ENCODE measurements around the gene FDX2.

The FDX2 gene

GRCh38 chr19:10299545-10300458 lies 16.0 kb downstream of the FDX2 start:
- peak in 1 of 51 donors; percentile 50 for DNase-seq

GRCh38 chr19:10295847-10296591 lies 19.8 kb downstream of the FDX2 start:
- no peak for DNase-seq

GRCh38 chr19:10295305-10295846 lies 20.4 kb downstream of the FDX2 start:
- no peak for DNase-seq

- DNase-seq = no peak
These were observed 21.5 kb downstream of the FDX2 start for GRCh38 chr19:10294368-10294697.

GRCh38 chr19:10293637-10294367 lies 22.0 kb downstream of the FDX2 start:
- DNase-seq = no peak

GRCh38 chr19:10292789-10293636 lies 22.8 kb downstream of the FDX2 start:
- DNase-seq = no peak

GRCh38 chr19:10292206-10292788 lies 23.5 kb downstream of the FDX2 start:
- DNase-seq = peak in 11 of 51 donors; percentile 10 to 58 (median 40)

GRCh38 chr19:10291554-10292205 lies 24.1 kb downstream of the FDX2 start:
- DNase-seq = no peak

GRCh38 chr19:10290876-10291553 lies 24.8 kb downstream of the FDX2 start:
- peak in 7 of 51 donors; percentile 4 to 58 (median 15) for DNase-seq

GRCh38 chr19:10290357-10290875 lies 25.4 kb downstream of the FDX2 start:
- no peak for DNase-seq

- peak in 6 of 51 donors; percentile 12 to 67 (median 30) for DNase-seq
These were observed 25.9 kb downstream of the FDX2 start, which contains the start of gene ICAM5 for GRCh38 chr19:10289836-10290356. Gene ICAM5 (plus strand): TSS chr19:10289952. CDS start chr19:10290044, 92 bp downstream.

- peak in 5 of 51 donors; percentile 11 to 79 (median 44) for DNase-seq
These were observed 26.5 kb downstream of the FDX2 start for GRCh38 chr19:10289167-10289835.

- peak in 4 of 51 donors; percentile 25 to 76 (median 41) for DNase-seq
These were observed 27.1 kb downstream of the FDX2 start for GRCh38 chr19:10288662-10289166.

GRCh38 chr19:10286803-10287737 lies 28.7 kb downstream of the FDX2 start, which contains the start of gene ICAM4:
Gene ICAM4 (plus strand): TSS chr19:10286955. CDS start chr19:10287013, 58 bp downstream.
- DNase-seq = no peak

GRCh38 chr19:10285393-10285792 lies 30.4 kb downstream of the FDX2 start:
- DNase-seq = no peak

GRCh38 chr19:10284960-10285278 lies 30.9 kb downstream of the FDX2 start:
- DNase-seq = no peak

Measured in hypothalamus (tissue), 51 donors.